Posterior vena cava (tissue), 2 donors: ENCODE results near the gene RPL35A. TPM values are rescaled to one million over a fixed set of nuclear protein-coding genes. Genes with fewer than 3 reads are reported as not detected.
A peak's percentile ranks its signal among the peaks of the same experiment; 100 is the strongest.
"Not testable (repeated sequence)": the region's sequence is repeated elsewhere in the genome, so short reads cannot be mapped to it uniquely, and the experiment has no call there.

ENCODE experiments used
- DNase-seq: peaks from one replicate; pipeline ENCODE4 v3.0.0-alpha.2; 2020; ENCODE audit warnings: low spot score
- intact Hi-C, 2 donors: fragments of 100-400 bp; cut with DNase I; formaldehyde crosslinking; loops; one replicate each; pipeline versions ENCODE4 v1.14.1 to v1.14.2; 2022 to 2023
- total RNA-seq, 2 donors: library from RNA; stranded (reverse); fragmentation: NEBNext Ultra II Directional; extraction: Animal tissue kit (Norgen Biotek cat#: 25700); gene quantifications; one replicate each; pipeline ENCODE4 v1.2.1, GENCODE V29; 2021
- donor health status: DM: yes; HTN: yes; CAD: no.
- donor health status: DM: yes; HTN: yes; CAD: no.

RPL35A gene
- total RNA-seq, 2 donors from 2014 or later: 655 to 664 TPM

GRCh38 chr3:197949191-197949777, 706 bp upstream of the RPL35A start:
- intact Hi-C loops: loop anchor here in 1 of 2 donors (5.0 kb wide), 1 partner anchor 42 kb away; no protein-coding TSS in a partner anchor
- no peak for DNase-seq

GRCh38 chr3:197950677-197951061, 679 bp downstream of the RPL35A start:
- intact Hi-C loops: no loop called here
- DNase-seq: no peak

- intact Hi-C loops: no loop called here
These were observed 1.5 kb downstream of the RPL35A start for GRCh38 chr3:197951392-197951990.

GRCh38 chr3:197952440-197952839, 2.5 kb downstream of the RPL35A start:
- intact Hi-C loops: no loop called here
- no peak for DNase-seq

More at GRCh38 chr3:197951392-197951990, 1.5 kb downstream of the RPL35A start:
- no peak for DNase-seq

- intact Hi-C loops: no loop called here
- DNase-seq: no peak
These were observed 3.3 kb downstream of the RPL35A start for GRCh38 chr3:197953325-197953724.

GRCh38 chr3:197953881-197954280, 3.9 kb downstream of the RPL35A start:
- no peak for DNase-seq
- intact Hi-C loops: no loop called here

- DNase-seq: no peak
- intact Hi-C loops: no loop called here
These were observed 6.0 kb downstream of the RPL35A start for GRCh38 chr3:197955892-197956477.

- intact Hi-C loops: no loop called here
- no peak for DNase-seq
These were observed 6.6 kb downstream of the RPL35A start for GRCh38 chr3:197956626-197956988.

GRCh38 chr3:197957790-197958133, 7.8 kb downstream of the RPL35A start:
- DNase-seq: no peak
- intact Hi-C loops: no loop called here

GRCh38 chr3:197958346-197958745, 8.4 kb downstream of the RPL35A start:
- intact Hi-C loops: no loop called here
- no peak for DNase-seq

GRCh38 chr3:197958848-197959247, 8.9 kb downstream of the RPL35A start:
- DNase-seq, intact Hi-C loops: not testable (repeated sequence)

GRCh38 chr3:197959500-197959890, 9.5 kb downstream of the RPL35A start:
- intact Hi-C loops: no loop called here
- DNase-seq: no peak

- intact Hi-C loops: no loop called here
- peak; percentile 99 for DNase-seq
These were observed 10.1 kb downstream of the RPL35A start, which contains the start of gene LMLN for GRCh38 chr3:197959891-197960693. Gene LMLN (plus strand): TSS chr3:197960217. CDS start chr3:197960246, 29 bp downstream.

GRCh38 chr3:197960694-197961581, 10.9 kb downstream of the RPL35A start:
- intact Hi-C loops: no loop called here
- peak; percentile 84 for DNase-seq

- intact Hi-C loops: no loop called here
- DNase-seq: no peak
These were observed 11.6 kb downstream of the RPL35A start for GRCh38 chr3:197961582-197961945.

GRCh38 chr3:197963019-197963637, 13.1 kb downstream of the RPL35A start:
- DNase-seq: no peak
- intact Hi-C loops: no loop called here

- intact Hi-C loops: not testable (repeated sequence)
These were observed 17.5 kb downstream of the RPL35A start for GRCh38 chr3:197967337-197967989.

GRCh38 chr3:197970588-197970987, 20.6 kb downstream of the RPL35A start:
- DNase-seq: no peak

More at GRCh38 chr3:197967337-197967989, 17.5 kb downstream of the RPL35A start:
- not testable (repeated sequence) for DNase-seq

More at GRCh38 chr3:197970588-197970987, 20.6 kb downstream of the RPL35A start:
- intact Hi-C loops: no loop called here
